GM18909 (cell line): ENCODE measurements around the gene FLOT1.
A peak's percentile ranks its signal among the peaks of the same experiment; 100 is the strongest.

Experiments
- ATAC-seq: cut with Tn5 transposase; IDR thresholded peaks from one replicate; pipeline ENCODE4 v1.9.1; 2021; ENCODE audit warnings: mild to moderate bottlenecking; ENCODE audit not compliant: unreplicated experiment, poor library complexity

Gene FLOT1

DNA sequence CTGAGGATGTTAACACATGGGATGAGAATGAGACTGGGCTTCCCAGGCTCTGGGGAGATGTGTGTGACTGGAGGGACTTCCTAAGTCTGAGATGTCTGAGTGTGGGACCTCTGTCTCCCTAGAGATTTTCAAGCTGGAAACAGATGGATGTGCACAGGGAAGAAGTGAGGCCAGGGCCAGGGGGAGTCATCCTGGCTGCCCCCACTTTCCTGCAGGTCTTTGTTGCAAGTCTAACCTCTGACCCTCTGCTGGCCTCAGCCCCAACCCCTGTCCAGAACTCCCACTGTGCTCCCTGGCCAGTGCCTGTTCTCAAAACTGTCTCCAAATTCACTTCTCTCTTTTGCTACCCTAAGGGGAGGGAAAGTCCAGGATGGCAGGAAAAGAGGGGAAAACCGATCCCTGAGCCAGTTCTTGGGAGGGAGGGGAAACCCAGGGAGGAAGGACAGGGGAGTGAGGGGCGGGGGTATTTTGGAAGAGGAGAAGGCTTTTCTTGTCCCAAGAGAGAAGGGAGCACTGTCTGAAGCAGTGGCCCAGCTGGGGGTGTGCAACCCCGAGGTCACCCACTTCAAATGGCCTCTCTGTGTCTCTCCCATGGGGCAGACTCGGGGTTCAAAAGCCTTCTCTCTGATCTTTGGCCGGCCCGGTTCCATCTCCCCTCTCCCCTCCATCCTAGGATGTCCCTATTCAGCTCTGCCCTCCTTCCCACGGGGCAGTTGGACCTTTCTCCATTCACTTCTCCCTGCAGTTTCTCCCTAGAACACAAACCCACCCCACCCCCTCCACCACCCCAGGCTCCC, 59.1 kb downstream of the FLOT1 start:
- ATAC-seq: no peak

DNA sequence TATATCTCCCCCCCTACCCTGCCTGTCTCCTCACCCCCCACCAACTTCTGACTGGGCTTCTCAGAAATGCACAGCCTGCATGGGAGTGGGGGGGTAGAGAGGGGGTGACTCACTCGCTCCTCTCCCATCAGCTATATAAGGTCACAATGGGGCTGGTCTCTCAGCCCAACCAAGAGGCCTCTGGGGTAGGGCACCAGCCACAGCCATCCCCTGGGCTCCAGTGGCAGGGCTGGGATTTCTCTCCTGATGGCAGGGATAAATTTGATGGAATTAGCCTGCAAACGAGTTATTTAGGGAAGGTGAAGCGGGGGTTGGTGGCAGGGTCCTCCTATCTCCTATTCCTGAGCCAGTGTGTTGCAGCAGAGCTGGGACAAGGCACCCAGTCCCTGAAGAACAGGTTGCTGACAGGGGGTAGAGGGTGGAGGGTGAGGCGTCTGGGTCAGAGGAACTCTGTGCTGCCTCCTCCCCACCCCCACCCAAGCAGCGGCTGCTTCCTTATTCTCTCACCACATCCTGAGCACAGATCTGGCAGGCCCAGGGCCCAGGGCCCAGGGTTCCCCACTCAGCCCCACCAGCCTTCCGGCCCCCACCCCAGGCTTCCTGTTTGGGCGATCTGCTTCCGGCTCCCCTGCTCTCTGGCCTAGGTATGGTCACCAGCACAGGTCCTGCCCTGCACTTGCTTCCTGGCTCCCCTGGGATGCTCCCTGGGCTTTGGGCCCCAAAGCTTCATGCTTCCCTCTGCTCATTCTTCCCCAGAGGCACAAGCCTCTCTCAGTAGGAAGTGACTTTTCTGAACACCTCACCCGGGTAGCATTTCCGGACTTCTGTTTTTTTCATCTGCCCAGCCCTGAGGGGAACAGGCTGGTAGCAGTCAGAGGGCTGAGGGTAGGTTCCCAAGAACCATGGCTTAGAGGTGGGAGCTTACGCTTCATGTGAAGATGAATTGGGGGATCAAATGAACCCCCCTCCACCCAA, 60.1 kb downstream of the FLOT1 start:
- peak; percentile 44 for ATAC-seq

DNA sequence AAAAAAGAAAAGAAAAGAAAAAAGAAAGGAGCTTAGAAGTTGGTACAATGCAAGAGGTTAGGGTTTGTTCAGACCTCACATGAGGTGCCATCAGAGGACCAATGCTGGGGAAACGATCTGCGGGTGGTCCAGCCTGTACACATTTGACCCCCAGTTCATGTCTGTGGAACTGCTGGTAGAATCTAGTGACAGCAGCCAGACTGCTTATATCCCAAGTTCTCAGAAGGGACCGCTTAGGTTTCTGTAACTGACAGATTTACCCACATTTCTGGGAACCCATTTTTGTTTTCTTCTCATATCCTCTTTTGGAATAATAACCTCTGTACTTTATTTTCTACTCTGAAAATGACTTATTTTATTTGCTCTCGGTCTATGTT, 60.7 kb downstream of the FLOT1 start:
- ATAC-seq: no peak

DNA sequence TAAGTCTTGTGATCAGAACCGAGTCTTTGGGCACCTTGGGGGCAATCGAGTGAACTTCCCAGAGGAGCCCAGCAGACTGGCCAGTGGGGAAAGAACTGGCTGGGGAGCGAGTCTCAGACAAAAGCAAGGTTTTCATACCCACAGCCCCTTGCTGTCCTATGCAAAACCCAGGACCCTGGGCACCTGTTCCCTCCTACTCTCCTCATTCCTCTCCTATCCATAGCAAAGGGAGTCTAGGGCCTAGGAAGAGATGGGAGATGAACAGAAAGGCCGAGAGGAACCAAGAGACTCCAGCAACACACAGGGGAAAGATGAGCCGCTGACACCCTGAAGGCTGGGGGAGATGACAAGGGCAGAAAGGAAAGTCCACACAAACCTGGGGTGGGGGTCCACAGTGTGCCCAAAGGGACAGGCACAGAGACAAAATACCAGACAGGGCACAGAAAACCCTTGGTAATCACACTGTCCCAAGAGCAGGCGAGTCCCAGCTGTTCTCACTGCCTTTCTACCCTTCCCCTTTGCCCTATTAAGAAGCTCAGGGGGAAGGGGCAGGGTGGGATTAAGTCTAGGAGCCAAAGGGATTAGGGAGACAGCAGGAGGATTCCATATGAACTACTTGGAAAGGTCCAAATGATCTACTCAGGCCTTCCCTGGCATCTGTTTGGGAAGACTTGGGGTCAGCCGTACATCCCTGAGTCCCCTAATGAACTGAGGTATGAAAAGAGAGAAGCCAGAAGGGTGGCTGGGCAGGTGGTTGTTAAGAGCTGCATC, 62.5 kb downstream of the FLOT1 start:
- ATAC-seq: no peak

DNA sequence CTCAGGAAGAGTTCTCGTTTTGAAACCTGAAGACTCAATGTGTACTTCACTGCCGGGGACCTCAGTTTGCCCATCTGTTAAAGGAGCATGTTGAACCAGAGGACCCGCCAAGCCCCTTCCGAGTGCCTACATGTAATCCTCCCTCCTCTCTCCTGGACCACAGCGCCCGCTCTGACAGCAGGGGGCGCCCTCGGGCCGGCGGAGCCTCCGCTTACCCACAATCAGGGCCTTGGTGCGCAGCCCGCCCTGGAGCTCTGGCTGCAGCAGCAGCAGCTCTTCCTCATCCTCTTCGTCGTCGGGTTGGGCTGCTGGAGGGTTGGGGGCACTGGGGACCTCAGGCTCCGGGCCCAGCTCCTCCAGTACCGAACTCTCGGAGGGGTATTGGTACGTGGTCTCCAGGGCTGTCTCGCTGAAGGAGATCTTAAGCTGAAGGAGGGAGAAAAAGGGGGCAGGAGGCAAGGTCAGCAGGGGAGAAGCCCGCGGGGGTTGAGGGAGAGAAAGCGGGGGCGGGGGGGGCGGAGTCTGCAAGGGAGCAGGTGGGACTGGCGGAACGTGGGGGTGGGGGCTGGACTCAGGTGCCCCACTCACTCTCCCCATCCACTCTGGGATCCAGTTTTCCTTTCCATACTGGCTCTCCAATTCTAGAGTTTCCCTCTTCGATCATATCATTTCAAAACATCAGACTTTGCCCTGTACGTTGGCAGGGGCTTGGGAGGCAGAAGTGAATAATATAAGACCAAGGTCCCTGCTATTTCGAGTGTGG, 63.3 kb downstream of the FLOT1 start:
- ATAC-seq: no peak
